AG20443 (cell line): ENCODE results near the gene SIDT2.
"Not testable (repeated sequence)": the region's sequence is repeated elsewhere in the genome, so short reads cannot be mapped to it uniquely, and the experiment has no call there.

Experiments used
- DNase-seq: peaks from one replicate; pipeline ENCODE4 v3.0.0; 2012; ENCODE audit warnings: low spot score, mixed read lengths

SIDT2 gene

GRCh38 chr11:117204283-117205080 is 25.9 kb downstream of the SIDT2 start:
- no peak for DNase-seq

DNA sequence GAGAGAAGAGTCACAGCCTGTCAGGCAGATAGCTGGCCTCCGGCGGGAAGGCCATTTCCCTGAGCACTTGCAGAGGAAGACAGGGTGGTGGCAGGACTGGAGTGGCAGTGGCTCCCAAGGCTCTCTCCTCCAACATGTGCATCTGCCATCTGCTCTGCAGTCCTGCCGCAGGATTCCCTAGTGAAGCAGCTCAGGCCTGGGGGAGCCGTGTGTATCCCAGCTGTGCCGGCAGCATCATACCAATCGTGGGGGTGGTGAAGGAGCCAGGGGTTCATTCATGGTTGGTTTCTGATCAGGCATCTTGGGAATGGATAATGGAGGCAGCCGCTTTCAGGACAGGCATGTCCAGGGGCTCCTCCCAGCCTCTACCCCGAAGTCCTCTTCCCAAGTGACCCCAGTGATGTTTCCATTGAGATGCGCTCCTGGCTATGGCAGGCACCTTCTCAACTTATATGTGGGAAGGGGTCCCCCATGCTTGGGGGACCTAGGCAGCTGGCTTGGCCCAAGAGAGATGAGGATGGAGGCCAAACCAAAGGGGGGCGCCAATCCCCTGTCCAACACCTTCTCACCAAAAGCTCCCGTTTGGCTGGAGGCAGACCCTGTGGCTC is 26.8 kb downstream of the SIDT2 start:
- no peak for DNase-seq

- DNase-seq = not testable (repeated sequence)
Observed at GRCh38 chr11:117206111-117206510, 27.6 kb downstream of the SIDT2 start.

DNA sequence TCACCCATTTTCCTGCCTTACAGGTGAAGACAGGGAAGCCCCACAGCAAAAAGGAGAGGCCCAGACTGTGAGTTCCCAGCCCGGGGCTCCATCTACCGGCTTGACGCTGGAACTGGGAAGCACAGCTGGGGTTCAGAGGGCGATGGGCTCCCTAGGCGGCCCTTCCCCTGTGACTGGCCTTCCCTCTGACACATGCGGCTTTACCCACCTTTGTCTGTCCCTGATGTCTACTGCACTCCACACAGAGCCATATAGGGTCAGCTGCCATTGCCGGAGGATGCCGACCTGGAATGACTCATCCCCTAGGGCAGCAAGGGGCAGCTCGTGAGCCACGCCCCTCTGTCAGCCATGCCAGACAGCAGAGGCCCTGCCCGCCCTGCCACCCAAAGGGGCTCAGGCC is 28.3 kb downstream of the SIDT2 start:
- DNase-seq = not testable (repeated sequence)

- not testable (repeated sequence) for DNase-seq
Observed at GRCh38 chr11:117207481-117207880, 28.9 kb downstream of the SIDT2 start.

DNA sequence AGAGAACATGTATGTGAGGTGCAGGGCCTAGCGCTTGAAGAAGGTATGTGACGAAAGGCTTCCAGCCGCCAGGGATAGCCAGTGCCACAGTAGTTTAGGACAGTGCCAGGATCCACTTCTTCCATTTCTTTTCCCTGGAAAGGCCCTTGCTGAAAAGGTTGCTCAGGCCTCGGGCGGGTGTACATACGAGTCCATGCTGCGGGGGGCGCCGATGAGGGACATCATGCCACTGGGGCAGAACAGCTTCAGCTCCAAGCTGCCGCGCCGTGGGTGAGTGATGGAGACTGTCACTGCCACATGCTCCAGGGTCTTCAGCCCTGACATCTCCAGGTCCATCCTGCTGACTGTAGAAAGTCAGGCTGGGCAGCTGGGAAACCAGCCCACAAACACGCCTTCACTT is 30.2 kb downstream of the SIDT2 start:
- DNase-seq = not testable (repeated sequence)

DNA sequence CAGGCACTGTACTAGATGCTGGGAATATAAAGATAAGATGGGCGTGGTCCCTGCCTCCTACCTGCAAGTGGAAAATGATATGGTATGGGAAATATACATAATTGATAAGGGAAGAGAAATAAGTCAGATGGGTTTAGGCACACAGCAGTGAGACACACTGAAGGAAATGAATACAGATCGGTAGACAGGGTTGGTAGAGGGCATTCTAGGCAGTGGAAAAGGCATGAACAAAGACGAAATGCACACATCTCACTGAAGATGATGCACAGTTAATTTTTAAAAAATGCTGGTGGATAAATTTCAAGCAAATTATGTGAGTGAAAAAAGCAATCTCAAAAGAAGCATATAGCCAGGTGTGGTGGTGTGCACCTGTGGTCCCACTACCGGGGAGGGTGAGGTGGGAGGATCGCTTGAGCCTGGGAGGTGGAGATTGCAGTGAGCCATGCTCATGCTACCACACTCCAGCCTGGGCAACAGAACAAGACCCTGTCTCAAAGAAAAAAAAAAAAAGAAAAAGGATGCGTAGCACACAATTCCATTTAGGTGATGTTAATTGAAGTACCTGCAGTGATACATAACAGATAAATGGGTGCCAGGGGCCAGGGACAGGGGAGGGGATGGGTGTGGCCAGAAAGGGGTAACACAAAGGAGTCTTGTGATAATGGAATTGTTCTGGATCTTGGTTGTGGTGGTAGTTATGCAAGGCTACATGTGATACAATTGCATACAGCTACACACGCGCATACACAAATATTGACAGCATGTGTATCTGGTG is 31.0 kb downstream of the SIDT2 start:
- DNase-seq = not testable (repeated sequence)

GRCh38 chr11:117210620-117211019 is 32.1 kb downstream of the SIDT2 start:
- no peak for DNase-seq

GRCh38 chr11:117212697-117213355 is 34.3 kb downstream of the SIDT2 start:
- DNase-seq = no peak

DNA sequence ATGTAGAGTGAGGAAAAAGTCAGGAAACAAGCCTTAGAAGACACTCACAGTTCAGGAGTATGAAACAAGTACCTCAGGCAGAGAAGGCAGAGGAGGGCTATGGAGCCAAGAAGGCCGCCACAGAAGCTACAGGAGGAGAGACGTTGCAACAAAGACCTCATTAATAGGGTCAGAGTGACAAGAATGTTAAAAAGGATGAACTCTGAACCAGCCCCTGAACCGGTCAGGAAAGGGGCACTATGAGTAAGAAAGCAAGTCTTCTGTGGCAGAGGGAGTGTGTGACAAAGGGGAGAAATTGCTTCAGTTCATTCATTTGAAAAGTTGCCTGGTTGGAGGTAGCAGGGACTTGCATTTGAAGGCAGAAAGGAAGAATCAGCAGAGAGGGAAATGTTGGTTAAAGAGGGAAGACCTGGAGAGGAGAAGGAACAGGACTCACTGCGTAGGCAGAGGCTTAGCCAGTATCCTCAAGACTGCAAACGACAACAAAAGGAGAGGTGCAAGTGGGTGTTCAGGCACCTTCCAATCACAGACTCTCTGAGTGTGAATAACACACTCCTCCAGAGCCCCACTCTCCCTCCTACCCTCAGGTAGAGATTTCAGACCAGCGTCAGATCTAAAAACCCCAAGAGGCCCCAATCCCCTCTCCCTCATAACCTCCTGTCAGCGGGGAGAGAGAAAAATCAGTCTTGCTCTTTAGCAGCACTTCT is 36.0 kb downstream of the SIDT2 start:
- no peak for DNase-seq

- DNase-seq = peak; percentile 31
Observed at GRCh38 chr11:117217141-117218084, 38.9 kb downstream of the SIDT2 start.

GRCh38 chr11:117218133-117218915 is 39.8 kb downstream of the SIDT2 start:
- no peak for DNase-seq

DNA sequence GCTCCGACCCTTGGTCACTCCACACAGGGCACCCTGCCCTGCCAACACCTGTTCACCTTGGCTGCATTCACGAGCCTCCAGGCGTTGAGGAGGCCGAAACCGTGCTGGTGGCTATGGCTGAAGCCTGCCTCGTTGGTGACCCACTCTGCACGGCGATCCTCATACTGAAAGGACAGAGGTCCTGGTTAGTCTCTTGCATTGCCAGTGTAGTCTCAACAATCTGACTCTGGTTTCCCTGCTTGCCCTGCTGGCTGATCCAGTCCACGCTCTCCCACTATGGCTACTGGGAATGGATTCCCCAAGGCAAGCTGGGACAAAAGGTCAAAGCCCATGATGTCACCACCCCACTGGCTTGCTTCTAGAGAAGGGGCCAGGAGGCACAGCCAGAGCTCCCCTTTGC is 40.5 kb downstream of the SIDT2 start:
- no peak for DNase-seq

DNA sequence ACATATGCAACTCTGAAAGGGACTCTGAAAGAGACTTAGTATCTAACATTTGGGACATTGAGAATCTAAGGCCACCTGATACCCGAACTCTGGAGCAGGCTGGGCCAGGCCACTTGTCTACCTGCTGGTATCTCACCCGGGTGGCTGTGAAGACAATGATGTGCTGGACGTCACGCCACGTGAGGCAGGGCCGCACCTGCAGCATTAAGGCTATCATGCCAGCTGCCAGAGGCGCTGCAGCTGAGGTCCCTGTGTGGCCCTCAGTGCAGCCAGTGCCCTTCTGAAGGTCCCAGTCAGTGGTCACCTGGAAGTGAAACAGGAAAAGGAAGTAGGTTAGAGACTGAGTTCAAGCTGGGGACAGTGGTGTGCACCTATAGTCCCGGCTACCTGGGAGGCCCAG is 40.9 kb downstream of the SIDT2 start:
- no peak for DNase-seq

DNA sequence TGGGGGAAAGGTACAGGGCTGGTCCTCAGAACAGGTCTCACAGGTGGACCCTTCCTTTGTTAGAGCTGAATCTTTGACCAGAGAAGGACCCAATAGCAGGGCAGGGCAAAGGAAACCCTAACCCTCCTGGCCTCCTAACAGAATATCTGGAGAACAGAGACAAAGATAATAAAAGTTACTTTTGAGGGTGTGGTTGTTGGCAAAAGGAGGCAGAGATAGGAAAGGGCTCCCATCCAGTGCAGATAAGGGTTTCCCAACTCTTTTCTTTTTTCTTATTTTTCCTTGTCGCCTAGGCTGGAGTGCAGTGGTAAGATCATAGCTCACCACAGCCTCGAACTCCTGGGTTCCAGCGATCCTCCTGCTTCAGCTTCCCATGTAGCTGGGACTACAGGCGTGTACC is 41.5 kb downstream of the SIDT2 start:
- no peak for DNase-seq

GRCh38 chr11:117220568-117220967 is 42.0 kb downstream of the SIDT2 start:
- DNase-seq = no peak

DNA sequence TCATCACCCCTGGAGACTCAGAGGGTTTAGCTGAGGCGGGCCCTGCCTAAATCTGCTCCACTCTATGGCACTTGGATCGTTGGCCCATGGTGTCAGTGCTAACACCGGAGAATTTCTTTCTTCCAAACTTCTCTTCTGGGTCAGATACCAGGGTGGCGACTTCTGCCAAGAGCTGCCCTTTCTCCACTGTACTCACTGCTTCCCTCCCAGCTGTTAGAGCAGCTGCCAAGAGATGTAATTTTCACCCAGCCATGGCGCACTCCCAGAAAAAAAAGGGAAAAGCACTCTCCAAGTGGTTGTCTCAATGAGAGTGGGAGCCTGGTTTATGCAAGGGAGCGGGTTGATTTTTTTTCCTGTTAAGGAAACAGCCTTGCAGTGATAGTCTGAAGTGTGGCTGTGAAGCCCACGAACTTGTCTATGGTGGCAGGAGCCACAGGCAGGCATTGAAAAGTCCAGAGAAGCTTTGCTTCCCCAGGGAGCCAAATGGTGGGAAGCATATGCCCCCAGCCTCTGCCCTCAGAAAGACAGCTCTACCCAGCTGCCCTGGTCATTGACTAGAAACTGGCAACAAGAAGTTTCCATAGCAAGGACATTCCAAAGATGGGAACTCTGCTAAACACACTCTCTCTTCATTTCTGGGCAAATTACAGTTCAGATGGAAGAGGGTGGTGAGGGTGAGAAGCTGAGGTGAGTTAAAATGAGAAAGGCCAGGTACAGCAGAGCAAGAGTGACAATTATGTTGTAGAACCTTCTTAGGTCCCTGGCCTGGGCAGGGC is 42.6 kb downstream of the SIDT2 start:
- DNase-seq = no peak

DNA sequence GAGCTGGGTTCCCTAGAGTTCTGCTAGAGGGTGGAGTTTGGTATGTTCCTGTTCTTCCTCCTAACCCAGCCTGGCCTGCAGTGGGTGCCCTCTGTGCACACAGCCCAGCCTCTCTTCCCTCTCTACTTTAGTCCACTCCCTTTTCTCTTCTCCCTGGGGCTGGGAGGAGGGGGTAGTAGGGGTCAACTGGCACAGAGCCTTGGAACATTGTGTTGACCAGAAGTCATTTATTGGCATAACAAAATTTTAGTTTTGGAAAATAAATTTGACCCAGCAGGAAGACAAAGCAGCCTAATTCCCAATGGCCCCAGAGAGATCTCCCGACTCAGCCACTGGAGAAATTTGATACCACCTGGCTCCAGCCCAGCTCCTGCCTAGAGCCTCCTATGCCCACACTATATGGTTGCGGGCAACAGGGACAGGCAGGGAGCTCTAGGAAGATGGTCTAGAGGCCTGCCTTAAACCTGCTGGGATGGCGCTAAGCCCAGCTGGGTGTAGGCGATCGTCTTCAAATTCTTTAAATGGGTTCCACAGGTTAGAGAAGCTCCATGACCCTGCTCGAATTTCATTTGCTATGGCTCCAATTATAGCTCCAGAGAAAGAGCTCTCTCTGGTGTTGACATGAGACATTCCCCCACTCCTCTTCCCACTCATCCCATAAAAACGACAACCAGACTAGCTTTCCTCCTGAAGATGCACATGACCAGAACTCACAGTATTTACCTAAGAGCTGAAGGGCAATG is 43.4 kb downstream of the SIDT2 start:
- no peak for DNase-seq
